PC-3 (cell line): ENCODE results near the gene FGD4.

Source experiments
- CTCF ChIP-seq: fragments of 300-600 bp; sonication (generic); conservative IDR thresholded peaks from 2 replicates; pipeline ENCODE4 v1.5.1; 2017; ENCODE audit warnings: antibody characterized with exemption, low read depth, mild to moderate bottlenecking, low read length
- EZH2 ChIP-seq: fragments of 300-600 bp; sonication (generic); IDR thresholded peaks from one replicate; pipeline ENCODE4 v1.6.1; 2017; ENCODE audit warnings: antibody characterized with exemption, mild to moderate bottlenecking, low read length; ENCODE audit not compliant: unreplicated experiment
- EZH2phosphoT487 ChIP-seq: fragments of 300-600 bp; sonication (generic); IDR thresholded peaks from 2 replicates; pipeline ENCODE4 v1.6.1; 2018; ENCODE audit warnings: mild to moderate bottlenecking, antibody characterized with exemption, low read length, borderline replicate concordance

GRCh38 chr12:32382226-32382625, 17.1 kb upstream of the FGD4 start:
- TF ChIP-seq CTCF (no peak), EZH2 (no peak), EZH2phosphoT487 (no peak)
